ENCODE data around the gene MAN2A2.

Gene MAN2A2

GRCh38 chr15:90857883-90858443 lies 45.1 kb upstream of the MAN2A2 start:
- H3K27ac ChIP-seq (ENCODE audit: low read depth, low read length) = no peak overlapping the region
- H3K36me3 ChIP-seq (ENCODE audit: control insufficient read depth, low read length) = no peaks in the 10 kb centered on the region
- no peaks in the 10 kb centered on the region for H3K9me2 ChIP-seq (replicated peaks; ENCODE audit: control insufficient read depth, low read length)
- H4K20me1 ChIP-seq (ENCODE audit: control insufficient read depth, insufficient read depth, low read depth, low read length) = no peaks in the 10 kb centered on the region
- no peaks in the 10 kb centered on the region; the same call in 1 of the 2 replicates for H3F3A ChIP-seq (ENCODE audit: control insufficient read depth, insufficient read depth)
- no peaks in the 10 kb centered on the region for H3K27me3 ChIP-seq (ENCODE audit: control insufficient read depth, low read length)
- no peak overlapping the region for H3K4me2 ChIP-seq (ENCODE audit: low read length)
- TF ChIP-seq, protein P1, sequence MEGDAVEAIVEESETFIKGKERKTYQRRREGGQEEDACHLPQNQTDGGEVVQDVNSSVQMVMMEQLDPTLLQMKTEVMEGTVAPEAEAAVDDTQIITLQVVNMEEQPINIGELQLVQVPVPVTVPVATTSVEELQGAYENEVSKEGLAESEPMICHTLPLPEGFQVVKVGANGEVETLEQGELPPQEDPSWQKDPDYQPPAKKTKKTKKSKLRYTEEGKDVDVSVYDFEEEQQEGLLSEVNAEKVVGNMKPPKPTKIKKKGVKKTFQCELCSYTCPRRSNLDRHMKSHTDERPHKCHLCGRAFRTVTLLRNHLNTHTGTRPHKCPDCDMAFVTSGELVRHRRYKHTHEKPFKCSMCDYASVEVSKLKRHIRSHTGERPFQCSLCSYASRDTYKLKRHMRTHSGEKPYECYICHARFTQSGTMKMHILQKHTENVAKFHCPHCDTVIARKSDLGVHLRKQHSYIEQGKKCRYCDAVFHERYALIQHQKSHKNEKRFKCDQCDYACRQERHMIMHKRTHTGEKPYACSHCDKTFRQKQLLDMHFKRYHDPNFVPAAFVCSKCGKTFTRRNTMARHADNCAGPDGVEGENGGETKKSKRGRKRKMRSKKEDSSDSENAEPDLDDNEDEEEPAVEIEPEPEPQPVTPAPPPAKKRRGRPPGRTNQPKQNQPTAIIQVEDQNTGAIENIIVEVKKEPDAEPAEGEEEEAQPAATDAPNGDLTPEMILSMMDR (IDR thresholded peaks at IDR 0.05; ENCODE audit: low read depth, low read length, poor library complexity, severe bottlenecking) = no peak
- TF ChIP-seq EZH2phosphoT487 (IDR thresholded peaks at IDR 0.05; ENCODE audit: borderline replicate concordance, low read length) = no peak
- no peaks in the 10 kb centered on the region for H3K9me3 ChIP-seq (ENCODE audit: control insufficient read depth, insufficient read depth, low read length)
- H3K4me1 ChIP-seq (ENCODE audit: control insufficient read depth, low read length) = peaks cover 38% of the 10 kb centered on the region
- no peak overlapping the region for H3K4me3 ChIP-seq (ENCODE audit: low read length)
- no peaks in the 10 kb centered on the region for H3K79me2 ChIP-seq (ENCODE audit: control insufficient read depth, low read length)

- no peak overlapping the region for H3K27ac ChIP-seq (ENCODE audit: low read depth, low read length)
- peaks cover 22% of the 10 kb centered on the region for H3K4me1 ChIP-seq (ENCODE audit: control insufficient read depth, low read length)
- no peaks in the 10 kb centered on the region for H3K9me2 ChIP-seq (replicated peaks; ENCODE audit: control insufficient read depth, low read length)
- H3F3A ChIP-seq (ENCODE audit: control insufficient read depth, insufficient read depth) = no peaks in the 10 kb centered on the region; the same call in 1 of the 2 replicates
- TF ChIP-seq, protein P1 (IDR thresholded peaks at IDR 0.05; ENCODE audit: low read depth, low read length, poor library complexity, severe bottlenecking) = no peak
- TF ChIP-seq EZH2phosphoT487 (IDR thresholded peaks at IDR 0.05; ENCODE audit: borderline replicate concordance, low read length) = no peak
- H3K79me2 ChIP-seq (ENCODE audit: control insufficient read depth, low read length) = no peaks in the 10 kb centered on the region
- H3K9me3 ChIP-seq (ENCODE audit: control insufficient read depth, insufficient read depth, low read length) = no peaks in the 10 kb centered on the region
- no peak overlapping the region for H3K4me2 ChIP-seq (ENCODE audit: low read length)
- H3K36me3 ChIP-seq (ENCODE audit: control insufficient read depth, low read length) = no peaks in the 10 kb centered on the region
- no peak overlapping the region for H3K4me3 ChIP-seq (ENCODE audit: low read length)
- no peaks in the 10 kb centered on the region for H3K27me3 ChIP-seq (ENCODE audit: control insufficient read depth, low read length)
- H4K20me1 ChIP-seq (ENCODE audit: control insufficient read depth, insufficient read depth, low read depth, low read length) = no peaks in the 10 kb centered on the region
Measured at GRCh38 chr15:90859234-90860131, 43.6 kb upstream of the MAN2A2 start.

DNA sequence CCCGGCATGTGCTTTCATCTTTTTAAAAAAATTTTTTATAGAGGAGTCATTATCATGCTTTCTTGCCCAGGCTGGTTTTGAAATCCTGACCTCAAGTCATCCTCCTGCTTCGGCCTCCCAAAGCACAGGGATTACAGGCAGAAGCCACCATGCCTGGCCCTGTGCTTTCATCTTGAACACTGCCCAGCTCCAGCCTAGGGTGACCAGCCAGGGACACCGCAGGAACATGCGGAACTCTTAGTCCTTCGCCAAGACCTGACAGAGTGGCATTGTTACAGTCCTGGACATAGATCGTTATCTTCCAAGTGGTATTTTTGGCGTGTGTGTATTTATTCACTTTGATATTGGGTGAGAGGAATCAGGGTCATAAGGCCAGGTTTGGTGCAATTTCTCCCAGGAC lies 42.7 kb upstream of the MAN2A2 start:
- no peak overlapping the region for H3K27ac ChIP-seq (ENCODE audit: low read depth, low read length)

More for the DNA sequence above, 42.7 kb upstream of the MAN2A2 start:
- no peaks in the 10 kb centered on the region for H3K9me3 ChIP-seq (ENCODE audit: control insufficient read depth, insufficient read depth, low read length)
- no peak overlapping the region for H3K4me3 ChIP-seq (ENCODE audit: low read length)
- no peak for TF ChIP-seq EZH2phosphoT487 (IDR thresholded peaks at IDR 0.05; ENCODE audit: borderline replicate concordance, low read length)
- H3K9me2 ChIP-seq (replicated peaks; ENCODE audit: control insufficient read depth, low read length) = no peaks in the 10 kb centered on the region
- H3K36me3 ChIP-seq (ENCODE audit: control insufficient read depth, low read length) = no peaks in the 10 kb centered on the region
- H3K4me1 ChIP-seq (ENCODE audit: control insufficient read depth, low read length) = peaks cover 20% of the 10 kb centered on the region
- H3K27me3 ChIP-seq (ENCODE audit: control insufficient read depth, low read length) = no peaks in the 10 kb centered on the region
- H3K79me2 ChIP-seq (ENCODE audit: control insufficient read depth, low read length) = no peaks in the 10 kb centered on the region
- H3K4me2 ChIP-seq (ENCODE audit: low read length) = no peak overlapping the region
- no peaks in the 10 kb centered on the region; the same call in 1 of the 2 replicates for H3F3A ChIP-seq (ENCODE audit: control insufficient read depth, insufficient read depth)
- H4K20me1 ChIP-seq (ENCODE audit: control insufficient read depth, insufficient read depth, low read depth, low read length) = no peaks in the 10 kb centered on the region

All from DOHH2 (cell line).